GM21526 (cell line): ENCODE results near the gene CD2BP2.
A peak's percentile ranks its signal among the peaks of the same experiment; 100 is the strongest.

Source experiments
- ATAC-seq: cut with Tn5 transposase; IDR thresholded peaks from one replicate; pipeline ENCODE4 v1.9.1; 2021; ENCODE audit warnings: moderate library complexity; ENCODE audit not compliant: unreplicated experiment, low FRiP score

The CD2BP2 gene

DNA sequence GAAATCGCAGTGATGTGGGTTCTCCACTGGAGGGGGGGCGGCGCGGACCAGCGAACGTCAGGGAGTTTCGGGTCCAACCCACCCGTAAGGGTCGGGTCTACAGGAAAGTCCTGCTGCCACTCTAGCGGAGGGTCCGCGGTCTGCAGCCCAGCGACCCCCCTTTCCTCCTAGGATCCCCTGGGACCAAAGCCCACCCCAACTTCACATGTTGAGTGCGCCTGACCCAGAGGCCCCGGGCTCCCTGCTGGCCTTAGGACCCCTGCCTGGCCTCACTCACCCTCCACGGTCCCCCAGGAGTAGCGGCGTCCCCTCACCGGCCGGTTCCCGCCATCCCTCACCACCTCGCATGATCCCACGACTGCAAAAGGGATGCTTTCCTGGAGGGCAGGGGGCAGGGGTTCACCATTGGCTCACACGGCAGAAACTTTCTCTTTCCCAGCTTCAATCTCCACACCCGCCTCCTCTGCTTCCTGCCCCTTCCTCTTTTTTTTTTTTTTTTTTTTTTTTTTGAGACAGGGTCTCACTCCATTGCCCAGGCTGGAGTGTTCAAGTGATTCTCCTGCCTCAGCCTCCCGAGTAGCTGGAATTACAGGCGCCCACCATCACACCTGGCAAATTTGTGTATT lies 24.2 kb upstream of the CD2BP2 start:
- no peak for ATAC-seq

DNA sequence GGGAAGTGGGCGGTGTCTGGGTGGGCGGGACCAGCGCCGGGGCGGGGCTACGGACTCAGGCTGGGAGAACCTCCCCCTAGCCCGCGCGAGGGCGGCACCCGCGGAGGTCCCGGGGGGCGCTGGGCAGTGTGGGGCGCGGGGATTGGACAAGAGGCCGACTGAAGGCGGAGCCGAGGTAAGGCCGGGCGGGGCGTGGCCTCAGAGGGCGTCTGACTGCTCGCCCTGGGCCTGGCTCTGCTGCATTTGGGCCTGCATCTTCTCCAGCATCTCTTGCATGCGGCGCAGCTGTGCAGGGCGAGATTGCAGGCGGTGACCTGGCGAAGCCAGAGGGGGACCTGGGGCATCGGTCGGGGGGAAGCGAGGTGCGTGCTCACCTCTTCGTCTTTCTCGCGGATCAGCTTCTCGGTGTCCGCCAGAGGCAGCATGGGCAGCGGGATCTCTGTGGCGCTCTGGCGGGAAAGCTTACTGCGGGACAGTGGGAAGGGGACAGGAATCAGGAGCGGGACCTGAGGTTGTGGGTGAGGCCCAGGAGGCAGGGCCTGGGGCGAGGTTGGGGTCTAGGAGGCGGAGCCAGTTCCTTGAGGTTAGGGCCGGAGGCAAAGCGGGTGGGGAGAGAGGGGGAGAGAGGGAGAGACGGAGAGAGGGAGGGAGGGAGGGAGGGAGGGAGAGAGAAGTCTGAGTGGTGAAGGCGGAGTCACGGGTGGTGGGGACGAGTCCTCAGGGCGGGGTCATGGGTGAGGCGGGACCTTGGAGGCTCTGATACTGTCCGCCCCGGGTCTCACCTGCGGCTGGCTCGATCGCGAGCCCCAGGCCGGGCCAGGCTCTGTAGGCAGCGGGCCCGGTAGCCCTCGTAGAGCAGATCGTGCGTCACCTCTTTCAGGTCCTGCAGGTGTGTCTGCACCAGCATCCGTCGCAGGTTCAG lies 23.4 kb upstream of the CD2BP2 start:
- peak; percentile 72 for ATAC-seq

DNA sequence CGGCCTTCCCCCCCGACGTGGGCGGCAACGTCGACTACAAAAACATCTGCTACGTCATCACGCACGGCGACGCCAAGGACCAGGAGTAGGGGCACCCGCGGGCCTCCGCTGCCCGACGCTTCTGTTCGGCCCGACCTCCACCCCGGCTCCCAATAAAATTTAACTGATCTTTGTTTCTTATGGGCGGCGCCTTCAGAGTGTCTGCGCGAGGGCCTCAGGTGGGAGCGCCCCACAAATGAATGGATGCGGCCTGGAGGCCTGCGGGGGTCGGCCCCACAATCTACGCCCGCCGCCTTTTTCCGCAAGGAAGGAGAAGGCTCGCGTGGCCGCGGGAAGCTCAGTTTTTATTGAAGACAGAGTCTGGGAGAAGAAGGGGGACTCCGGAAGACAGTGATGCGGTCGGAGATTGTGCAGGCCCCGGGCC lies 22.7 kb upstream of the CD2BP2 start:
- peak; percentile 28 for ATAC-seq

GRCh38 chr16:30377050-30377811 lies 22.1 kb upstream of the CD2BP2 start:
- no peak for ATAC-seq

DNA sequence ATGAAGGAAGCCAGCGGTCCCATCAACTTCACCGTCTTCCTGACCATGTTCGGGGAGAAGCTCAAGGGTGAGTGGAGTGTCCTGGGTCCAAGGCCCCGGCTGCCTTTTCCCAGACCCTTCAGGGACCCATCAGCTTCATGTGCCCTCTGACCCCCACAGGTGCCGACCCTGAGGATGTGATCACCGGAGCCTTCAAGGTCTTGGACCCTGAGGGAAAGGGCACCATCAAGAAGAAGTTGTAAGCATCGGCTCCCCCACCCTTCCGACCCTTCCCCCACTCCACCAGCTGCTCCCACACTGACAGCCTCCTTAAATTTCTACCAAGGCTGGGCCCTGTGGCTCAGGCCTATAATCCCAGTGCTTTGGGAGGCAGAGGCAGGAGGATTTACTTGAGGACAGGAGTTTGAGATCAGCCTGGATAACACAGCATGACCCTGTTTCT lies 21.4 kb upstream of the CD2BP2 start:
- no peak for ATAC-seq

DNA sequence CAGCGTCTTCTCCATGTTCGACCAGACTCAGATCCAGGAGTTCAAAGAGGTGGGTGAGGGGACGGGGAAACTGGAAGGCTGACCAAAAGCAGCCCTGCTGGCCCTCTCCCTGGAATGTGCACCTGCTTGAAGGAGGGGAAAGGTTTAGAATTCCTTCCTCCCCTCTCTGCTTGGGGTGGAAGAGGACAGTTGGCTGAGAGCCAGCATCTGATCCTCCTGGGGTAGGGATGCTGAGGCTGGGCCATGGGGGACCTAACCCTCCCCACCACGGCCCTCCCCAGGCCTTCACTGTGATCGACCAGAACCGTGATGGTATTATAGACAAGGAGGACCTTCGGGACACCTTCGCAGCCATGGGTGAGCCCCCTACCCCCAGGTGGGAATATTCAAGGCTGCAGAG lies 20.8 kb upstream of the CD2BP2 start:
- no peak for ATAC-seq

DNA sequence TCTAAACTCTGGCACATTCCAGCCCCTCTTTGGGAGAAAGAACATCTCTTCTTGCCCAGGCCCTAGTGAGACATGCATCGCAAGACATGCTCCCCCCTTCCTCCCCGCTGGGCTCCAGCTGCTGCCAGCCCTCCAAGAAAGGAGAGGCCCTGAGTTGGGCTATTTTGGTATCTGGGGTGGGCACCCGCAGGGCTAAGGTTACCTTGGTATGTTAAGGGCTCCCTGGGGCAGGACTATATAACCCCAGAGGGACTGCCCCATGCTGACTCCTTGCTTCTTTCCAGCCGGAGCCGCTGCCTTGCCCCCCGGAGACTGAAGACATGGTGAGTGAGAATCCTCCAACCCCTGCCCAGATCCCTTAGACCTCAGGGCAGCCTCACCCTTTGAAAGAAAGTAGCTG lies 19.4 kb upstream of the CD2BP2 start, which contains the start of gene MYL11:
TSS of gene MYL11 (plus strand) at position 265 of the 400 bp plus-strand sequence. CDS start at position 321, 56 bp downstream.
- no peak for ATAC-seq

DNA sequence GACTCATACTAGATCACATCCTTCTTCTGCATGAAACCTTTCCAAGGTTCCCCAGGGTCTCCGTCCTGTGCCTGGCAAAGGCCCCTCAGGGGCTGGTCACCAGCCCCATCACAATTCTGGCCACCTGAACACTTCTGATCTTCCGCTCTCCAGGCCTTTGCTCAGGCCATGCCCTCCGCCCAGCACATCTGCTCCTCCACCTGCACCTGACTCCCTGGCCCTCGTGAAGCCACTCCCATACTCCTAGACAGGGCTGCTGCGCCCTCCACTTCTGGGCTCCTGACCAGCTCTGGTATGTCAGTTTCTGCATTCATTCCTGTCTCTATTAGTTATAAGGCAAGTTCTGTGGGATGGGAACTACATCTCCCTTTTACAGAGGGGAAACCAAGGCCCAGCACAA lies 17.6 kb upstream of the CD2BP2 start:
- ATAC-seq = no peak

GRCh38 chr16:30372038-30372712 lies 17.1 kb upstream of the CD2BP2 start:
- no peak for ATAC-seq

GRCh38 chr16:30371248-30371816 lies 16.2 kb upstream of the CD2BP2 start:
- no peak for ATAC-seq

- ATAC-seq = peak; percentile 70
These were observed 15.5 kb upstream of the CD2BP2 start, which contains the start of gene TBC1D10B for GRCh38 chr16:30370456-30371247. Gene TBC1D10B (minus strand): TSS chr16:30370494. CDS start chr16:30370183, 311 bp downstream.

- peak; percentile 16 for ATAC-seq
These were observed 14.9 kb upstream of the CD2BP2 start for GRCh38 chr16:30369938-30370455.

- no peak for ATAC-seq
These were observed 14.2 kb upstream of the CD2BP2 start for GRCh38 chr16:30369091-30369937.

DNA sequence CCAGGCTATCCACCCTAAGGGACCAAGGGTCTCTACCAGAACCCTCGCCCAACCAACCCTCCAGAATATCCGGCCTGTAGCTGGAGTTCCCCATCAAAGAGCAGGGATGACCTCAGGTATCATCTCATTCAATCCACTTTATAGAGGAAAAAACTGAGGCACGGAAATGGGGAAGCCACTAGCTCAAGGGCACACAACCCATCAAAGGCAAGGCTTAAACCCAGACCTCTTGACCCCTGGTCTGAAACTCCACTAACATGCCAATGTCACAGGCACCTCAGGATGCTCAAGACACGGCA lies 13.6 kb upstream of the CD2BP2 start:
- ATAC-seq = no peak

DNA sequence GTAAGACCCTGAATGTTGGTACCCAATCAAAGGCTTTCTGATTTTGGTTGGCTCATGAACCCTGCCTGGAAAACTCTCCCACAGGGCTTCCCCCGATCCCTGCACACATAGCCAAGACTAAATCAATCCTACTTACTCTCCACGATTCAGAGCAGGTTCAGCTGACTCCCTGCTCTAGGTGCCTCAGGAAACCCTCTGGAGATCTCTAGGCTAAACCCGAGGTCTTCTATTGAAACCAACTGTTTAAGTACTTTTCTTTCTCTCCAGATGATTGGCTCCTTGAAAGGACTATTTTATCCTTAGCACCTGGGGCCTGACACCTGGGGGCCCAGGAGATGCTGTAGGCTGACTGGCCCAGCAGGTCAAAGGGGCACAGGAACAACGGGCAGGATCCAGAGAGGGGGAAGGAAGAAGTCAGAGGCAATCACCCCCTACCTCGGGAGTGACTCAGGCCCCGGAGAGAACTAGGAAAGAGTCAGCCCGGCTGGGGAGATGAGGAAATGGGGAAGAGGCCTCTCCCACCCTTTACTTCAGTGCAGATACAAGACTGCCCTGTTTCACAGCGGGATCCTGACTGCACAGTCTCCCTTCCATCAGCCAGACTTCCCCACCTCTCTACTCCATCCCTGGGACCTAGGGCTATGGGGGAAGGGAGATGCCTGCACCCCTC lies 13.1 kb upstream of the CD2BP2 start:
- ATAC-seq = no peak

DNA sequence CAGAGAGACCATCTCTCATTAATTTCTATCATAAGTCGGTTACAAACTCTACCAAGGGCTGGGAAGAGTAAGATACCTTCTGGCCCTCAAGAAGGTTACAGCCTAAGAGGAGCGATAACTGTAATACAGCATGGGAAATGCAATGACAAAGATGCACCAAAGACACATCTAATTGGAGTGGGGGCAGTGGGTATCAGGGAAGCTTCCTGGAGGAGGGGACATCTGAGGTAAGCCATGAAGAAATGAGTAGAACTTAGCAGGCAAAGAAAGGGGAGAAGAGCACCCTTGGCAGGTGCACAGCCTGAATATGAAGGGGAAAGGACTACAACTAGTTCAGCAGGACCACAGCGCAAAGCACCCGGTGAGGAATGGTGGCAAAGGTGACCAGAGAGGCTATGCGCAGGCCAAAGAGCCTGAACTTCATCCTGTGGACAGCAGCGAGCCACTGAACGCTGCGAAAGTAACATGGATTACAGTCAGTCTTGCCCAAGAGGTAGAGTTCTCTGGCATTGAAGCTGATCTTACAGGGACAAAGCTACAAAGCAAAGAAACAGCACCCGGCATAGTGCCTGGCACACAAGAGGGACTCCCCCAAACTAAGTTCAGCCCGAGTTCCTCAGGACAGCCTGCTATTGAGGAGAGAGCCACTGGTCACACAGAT lies 12.4 kb upstream of the CD2BP2 start:
- no peak for ATAC-seq

- ATAC-seq = no peak
These were observed 11.4 kb upstream of the CD2BP2 start for GRCh38 chr16:30366511-30366910.
